ENCODE data around the gene ASXL1. TPM values are rescaled to one million over a fixed set of nuclear protein-coding genes. Genes with fewer than 3 reads are reported as not detected.

ASXL1 gene
- polyA plus RNA-seq, 10 donors, result 28.7 to 48.9 (median 38.0) TPM

GRCh38 chr20:32451682-32452461 is 93.7 kb downstream of the ASXL1 start:
- DNase-seq, result no peak

GRCh38 chr20:32452776-32453466 is 94.8 kb downstream of the ASXL1 start:
- DNase-seq, result no peak

DNA sequence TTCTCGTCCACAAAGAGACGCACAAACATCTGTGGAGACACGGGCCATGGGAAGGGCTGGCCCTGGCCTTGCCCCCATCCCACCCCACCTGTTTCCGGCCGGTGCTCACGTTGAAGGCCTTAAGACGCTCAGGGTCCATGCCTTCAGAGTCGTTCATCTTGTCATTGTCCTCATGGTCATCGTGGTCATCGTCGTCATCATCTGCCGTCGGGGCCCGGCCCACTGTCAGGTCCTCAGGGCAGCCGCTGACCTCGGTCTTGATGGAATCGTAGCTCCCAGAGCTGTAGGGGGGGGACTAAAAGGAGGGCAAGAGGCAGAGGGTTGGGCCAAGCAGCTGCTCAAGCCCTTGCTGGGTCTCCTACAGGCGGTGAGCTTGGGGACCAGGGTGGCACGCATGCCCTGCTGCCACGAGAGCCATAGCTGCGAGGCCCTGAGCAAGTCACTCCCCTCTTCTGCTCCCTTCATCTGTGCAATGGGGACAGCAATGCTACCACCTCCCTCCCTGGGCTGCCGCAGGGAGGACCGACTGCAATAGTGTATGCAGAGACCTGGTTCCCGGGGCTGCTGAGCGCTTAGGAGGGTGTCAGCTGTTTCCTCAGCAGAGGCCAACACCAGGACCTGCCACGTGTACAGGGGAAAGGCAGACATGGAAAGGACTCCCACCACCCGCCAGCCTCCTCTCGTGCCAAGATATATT is 95.5 kb downstream of the ASXL1 start:
- no peak for DNase-seq

GRCh38 chr20:32454164-32455145 is 96.3 kb downstream of the ASXL1 start:
- DNase-seq, result no peak

GRCh38 chr20:32455171-32455900 is 97.2 kb downstream of the ASXL1 start:
- DNase-seq, result no peak

DNA sequence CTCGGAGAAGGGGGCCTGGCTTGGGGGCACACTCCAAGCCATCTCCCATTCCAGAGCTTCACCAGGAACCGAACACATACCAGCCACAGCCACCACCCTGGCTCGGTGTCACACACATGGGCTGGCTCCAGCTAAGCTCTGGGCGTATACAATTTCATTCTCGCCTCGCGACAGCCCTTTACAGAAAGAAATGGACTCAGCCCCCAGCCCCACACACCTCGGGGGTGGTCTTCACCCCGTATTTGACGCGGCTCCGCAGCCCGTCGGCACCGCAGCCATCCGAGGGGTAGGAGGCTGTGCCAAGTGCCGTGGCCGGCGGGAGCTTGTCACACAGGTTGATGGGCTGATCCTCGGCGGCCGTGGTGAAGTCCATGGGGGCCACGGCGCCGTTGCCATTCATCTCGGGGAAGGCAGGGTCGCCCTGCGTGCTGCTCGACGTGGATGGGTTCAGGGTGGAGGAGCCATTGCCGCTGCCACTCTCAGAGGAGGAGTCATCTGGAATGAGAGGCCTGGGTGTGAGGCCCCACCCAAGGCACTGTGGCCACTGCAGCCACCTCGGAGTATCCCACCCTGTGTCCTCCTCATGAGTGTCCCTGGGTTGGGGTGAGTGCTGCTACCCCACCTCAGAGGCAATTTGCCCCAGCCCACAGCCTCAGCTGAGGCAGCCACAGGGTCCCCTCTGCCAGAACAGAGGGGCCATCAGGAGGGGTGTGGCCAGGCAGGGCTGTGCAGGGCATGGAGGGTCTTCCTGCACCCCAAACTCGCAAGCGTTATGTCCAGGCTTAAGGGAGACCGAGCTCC is 98.0 kb downstream of the ASXL1 start:
- no peak for DNase-seq

- peak in 2 of 3 donors; percentile 36 to 73 for DNase-seq
Observed at GRCh38 chr20:32456869-32457478, 98.8 kb downstream of the ASXL1 start.

GRCh38 chr20:32457479-32457986 is 99.4 kb downstream of the ASXL1 start:
- peak in 2 of 3 donors; percentile 43 to 67 for DNase-seq

DNA sequence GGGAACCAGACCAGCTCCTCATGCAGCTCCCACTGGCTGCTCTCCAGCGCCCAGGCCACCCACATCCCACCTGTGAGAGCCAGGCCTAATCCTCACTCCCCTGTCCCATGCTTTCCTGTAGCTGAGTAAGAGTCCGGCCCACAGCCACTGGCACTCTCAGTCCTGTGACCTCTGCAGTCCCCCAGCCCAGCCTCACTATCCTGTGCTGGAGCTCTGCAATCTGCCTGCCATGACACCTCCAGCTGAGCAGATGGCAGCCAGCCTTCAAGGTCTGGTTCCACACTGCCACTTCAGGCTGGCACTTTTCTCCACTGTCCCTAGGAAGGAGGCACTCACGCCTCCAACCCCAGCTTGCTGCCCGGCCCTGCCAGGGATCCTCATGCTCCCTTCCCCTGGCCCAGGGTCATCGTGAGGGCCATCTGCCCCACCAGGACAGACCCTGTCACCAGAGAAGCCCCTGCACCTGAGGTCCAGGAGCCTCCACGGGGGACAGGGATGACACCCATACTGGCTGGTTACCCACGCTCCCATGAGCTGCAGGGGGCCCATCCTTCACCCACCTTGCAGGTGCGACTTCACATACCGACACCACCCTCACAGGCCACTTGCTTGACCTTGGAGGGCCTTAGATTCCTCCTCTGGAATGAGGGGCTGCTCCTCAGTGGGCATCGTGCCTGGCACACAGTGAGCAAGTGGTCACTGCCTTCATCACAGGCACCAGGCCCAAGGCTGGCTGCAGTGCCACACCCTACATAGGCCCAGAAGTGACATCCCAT is 100.1 kb downstream of the ASXL1 start:
- no peak for DNase-seq

- DNase-seq, result no peak
Observed at GRCh38 chr20:32458837-32459220, 100.7 kb downstream of the ASXL1 start.

DNA sequence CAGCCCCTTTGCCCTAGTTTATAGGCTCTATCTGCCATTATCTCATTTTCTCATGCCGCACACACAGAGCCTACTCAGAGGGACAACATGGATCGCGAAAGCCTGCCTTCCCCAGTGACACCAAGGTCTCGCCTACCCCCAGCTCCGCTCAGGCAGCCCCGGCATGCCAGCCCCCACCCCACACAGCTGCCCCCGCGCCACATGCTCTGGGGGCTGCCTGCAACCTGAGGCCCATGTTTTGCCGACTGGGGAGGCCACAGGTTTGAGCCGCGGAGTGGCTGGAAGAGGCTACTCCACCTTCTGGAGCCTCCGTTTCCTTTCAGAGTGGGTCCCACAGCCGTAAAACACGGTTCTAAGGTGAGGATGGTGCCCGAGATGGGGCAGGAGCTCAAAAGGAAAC is 102.1 kb downstream of the ASXL1 start:
- no peak for DNase-seq

DNA sequence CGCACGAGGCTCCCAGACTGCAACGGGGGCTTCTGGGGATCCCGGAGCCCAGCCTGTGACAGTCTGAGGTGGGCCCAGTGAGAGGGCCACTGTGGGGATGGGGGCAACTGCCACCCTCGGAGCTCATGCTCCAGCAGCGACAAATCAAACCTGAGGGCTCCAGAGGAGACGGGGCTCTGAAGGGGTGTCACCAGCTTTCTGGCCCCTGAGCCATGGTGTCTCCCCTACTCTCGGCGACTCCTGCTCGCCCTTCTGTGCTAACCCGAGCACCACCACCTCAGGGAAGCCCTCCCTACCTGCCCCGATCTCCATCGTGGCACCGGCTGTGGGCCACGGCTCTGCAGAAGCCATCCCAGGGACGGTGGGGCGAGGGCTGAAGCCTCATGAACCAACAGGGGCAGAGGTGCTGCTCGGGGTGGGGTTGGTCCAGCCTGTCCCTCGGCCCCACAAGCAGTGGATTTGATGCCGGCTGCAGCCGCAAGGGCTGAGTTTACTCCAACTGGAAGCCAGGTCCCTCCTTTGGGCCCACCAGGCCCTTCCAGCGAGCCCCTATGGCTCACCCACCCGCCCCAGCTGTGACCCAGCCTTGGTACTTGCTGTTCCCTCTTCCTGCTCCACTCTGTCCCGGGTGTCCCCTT is 102.7 kb downstream of the ASXL1 start:
- no peak for DNase-seq

DNA sequence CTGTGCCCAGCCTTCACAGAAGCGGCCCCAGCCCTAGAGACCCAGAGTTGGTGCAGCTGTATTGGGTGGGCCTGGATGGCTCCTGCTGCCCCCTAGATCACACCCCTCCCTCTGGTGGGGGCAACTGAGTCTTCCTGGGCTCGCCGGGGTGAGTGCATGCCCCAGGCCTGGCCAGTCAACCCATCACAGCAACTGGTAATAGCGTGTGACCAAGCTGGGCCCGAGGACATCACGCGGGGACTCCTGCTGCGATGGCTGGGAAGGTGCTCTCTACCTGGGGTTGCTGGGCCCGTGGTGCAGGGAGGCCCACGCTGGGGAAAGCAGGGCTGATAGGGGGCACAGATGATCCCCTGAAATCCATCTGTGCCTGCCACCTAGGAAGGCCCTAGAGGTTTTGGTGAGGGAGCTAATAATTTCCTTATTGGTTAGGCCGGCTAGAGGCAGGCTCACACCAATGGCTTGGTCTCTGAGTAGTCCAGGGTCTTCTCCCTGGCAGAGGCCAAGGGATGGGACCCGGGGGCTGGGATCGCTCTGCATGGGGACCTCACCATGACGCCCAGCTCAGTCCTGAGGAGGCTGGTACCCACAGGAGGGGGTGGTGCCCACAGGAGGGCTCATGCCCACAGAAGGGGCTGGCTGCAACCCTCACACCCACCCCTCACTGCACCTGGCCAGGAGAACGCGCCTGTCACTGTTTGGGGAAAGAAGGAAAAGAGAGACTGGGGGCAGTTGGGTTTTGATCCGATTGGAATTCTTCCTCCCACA is 103.9 kb downstream of the ASXL1 start:
- DNase-seq, result no peak

GRCh38 chr20:32462900-32463641 is 104.9 kb downstream of the ASXL1 start:
- DNase-seq, result no peak

GRCh38 chr20:32463642-32464400 is 105.7 kb downstream of the ASXL1 start:
- DNase-seq, result no peak

Data from muscle of back (tissue), 11 donors.